A549 (cell line): ENCODE measurements around the gene ADARB2.

Experiments used
- CEBPB ChIP-seq, 2 experiments: fragments of >200 bp in 1 of 2; sonication (Bioruptor Twin) in 1 of 2; formaldehyde crosslinking in 1 of 2; IDR thresholded peaks; 2 replicates each; pipeline ENCODE4 v1.6.1; 2012 to 2016
- CHD2 ChIP-seq: fragments of 150-350 bp; IDR thresholded peaks from 2 replicates; pipeline ENCODE4 v1.6.1; 2014; ENCODE audit warnings: low read length; ENCODE audit not compliant: partially characterized antibody
- CTCF ChIP-seq: fragments of >200 bp; sonication (Bioruptor Twin); formaldehyde crosslinking; IDR thresholded peaks from 3 replicates; pipeline ENCODE4 v1.5.1; 2016
- EP300 ChIP-seq, 2 experiments: fragments of >200 bp; sonication (Bioruptor Twin); formaldehyde crosslinking; IDR thresholded peaks; 2 replicates in 1 of 2; 3 replicates in 1 of 2; pipeline ENCODE4 v1.6.1; 2016 to 2017
- MYC ChIP-seq: IDR thresholded peaks from 2 replicates; pipeline ENCODE4 v1.6.1; 2012; ENCODE audit warnings: mild to moderate bottlenecking, inconsistent platforms, low read length, improper control_type of control experiment, borderline replicate concordance
- PHF8 ChIP-seq: fragments of 200-600 bp; sonication (generic); IDR thresholded peaks from 2 replicates; pipeline ENCODE4 v1.6.1; 2016; ENCODE audit warnings: low read depth, mild to moderate bottlenecking, antibody characterized with exemption, moderate library complexity, borderline replicate concordance
- POLR2A ChIP-seq: IDR thresholded peaks from 2 replicates; pipeline ENCODE4 v1.6.1; 2012; ENCODE audit warnings: mild to moderate bottlenecking, low read length
- RAD21 ChIP-seq, 2 experiments: fragments of >200 bp in 1 of 2; sonication (Bioruptor Twin) in 1 of 2; formaldehyde crosslinking in 1 of 2; IDR thresholded peaks in 1 of 2; conservative IDR thresholded peaks in 1 of 2; 2 replicates in 1 of 2; 3 replicates in 1 of 2; pipeline ENCODE4 v1.6.1; 2012 to 2018; ENCODE audit warnings: inconsistent platforms in 1 of 2
- RCOR1 ChIP-seq: fragments of 150-350 bp; IDR thresholded peaks from 2 replicates; pipeline ENCODE4 v1.6.1; 2014; ENCODE audit warnings: antibody characterized with exemption, low read length, low read depth
- RFX5 ChIP-seq: fragments of 450-650 bp; IDR thresholded peaks from 2 replicates; pipeline ENCODE4 v1.7.1; 2014; ENCODE audit warnings: antibody characterized with exemption, mild to moderate bottlenecking, moderate library complexity
- TF ChIP-seq, protein P1 (sequence below): IDR thresholded peaks from 2 replicates; pipeline ENCODE4 v1.6.1; 2012
- TF ChIP-seq, protein P2 (sequence below): fragments of 150-350 bp; IDR thresholded peaks from 2 replicates; pipeline ENCODE4 v1.6.1; 2014; ENCODE audit warnings: low read depth, mild to moderate bottlenecking, low read length
- TF ChIP-seq, protein P3 (sequence below): IDR thresholded peaks from 2 replicates; pipeline ENCODE4 v1.6.1; 2012

DNA sequence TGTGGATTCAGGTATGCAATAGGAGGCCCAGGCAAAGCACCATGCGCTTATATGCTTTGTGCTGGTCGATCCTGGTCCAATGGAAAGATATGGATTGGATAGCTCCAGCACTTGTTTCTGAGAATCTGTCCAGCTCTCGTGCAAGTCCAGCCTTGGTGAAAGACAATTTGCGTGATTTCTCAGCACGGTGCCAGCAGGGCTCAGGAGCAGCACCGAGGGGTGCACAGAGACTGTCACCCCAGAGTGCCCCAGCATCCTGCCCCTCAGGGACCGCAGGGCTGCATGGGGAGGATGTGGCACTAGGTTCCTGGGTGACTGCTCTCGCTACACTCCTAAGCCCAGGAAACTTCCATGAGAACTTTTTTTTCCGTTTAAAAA is 455.9 kb downstream of the ADARB2 start:
- TF ChIP-seq, protein P1, sequence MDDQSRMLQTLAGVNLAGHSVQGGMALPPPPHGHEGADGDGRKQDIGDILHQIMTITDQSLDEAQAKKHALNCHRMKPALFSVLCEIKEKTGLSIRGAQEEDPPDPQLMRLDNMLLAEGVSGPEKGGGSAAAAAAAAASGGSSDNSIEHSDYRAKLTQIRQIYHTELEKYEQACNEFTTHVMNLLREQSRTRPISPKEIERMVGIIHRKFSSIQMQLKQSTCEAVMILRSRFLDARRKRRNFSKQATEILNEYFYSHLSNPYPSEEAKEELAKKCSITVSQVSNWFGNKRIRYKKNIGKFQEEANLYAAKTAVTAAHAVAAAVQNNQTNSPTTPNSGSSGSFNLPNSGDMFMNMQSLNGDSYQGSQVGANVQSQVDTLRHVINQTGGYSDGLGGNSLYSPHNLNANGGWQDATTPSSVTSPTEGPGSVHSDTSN = no peak
- no peak for TF ChIP-seq POLR2A
- TF ChIP-seq CTCF = no peak
- no peak for TF ChIP-seq EP300 (IDR thresholded peaks at IDR 0.05)
- no peak for TF ChIP-seq RFX5
- no peak for TF ChIP-seq RAD21 (conservative IDR thresholded peaks at IDR 0.05 in 1 of 2, IDR thresholded peaks at IDR 0.05 in 1 of 2)
- TF ChIP-seq MYC = no peak
- TF ChIP-seq, protein P2, sequence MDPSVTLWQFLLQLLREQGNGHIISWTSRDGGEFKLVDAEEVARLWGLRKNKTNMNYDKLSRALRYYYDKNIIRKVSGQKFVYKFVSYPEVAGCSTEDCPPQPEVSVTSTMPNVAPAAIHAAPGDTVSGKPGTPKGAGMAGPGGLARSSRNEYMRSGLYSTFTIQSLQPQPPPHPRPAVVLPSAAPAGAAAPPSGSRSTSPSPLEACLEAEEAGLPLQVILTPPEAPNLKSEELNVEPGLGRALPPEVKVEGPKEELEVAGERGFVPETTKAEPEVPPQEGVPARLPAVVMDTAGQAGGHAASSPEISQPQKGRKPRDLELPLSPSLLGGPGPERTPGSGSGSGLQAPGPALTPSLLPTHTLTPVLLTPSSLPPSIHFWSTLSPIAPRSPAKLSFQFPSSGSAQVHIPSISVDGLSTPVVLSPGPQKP = no peak
- TF ChIP-seq RCOR1 = no peak
- no peak for TF ChIP-seq PHF8
- TF ChIP-seq CEBPB (IDR thresholded peaks at IDR 0.05) = no peak
- no peak for TF ChIP-seq CHD2
- TF ChIP-seq, protein P3, sequence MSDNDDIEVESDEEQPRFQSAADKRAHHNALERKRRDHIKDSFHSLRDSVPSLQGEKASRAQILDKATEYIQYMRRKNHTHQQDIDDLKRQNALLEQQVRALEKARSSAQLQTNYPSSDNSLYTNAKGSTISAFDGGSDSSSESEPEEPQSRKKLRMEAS = no peak
